ENCODE measurements around the gene PXDC1. TPM values are rescaled to one million over a fixed set of nuclear protein-coding genes. Genes with fewer than 3 reads are reported as not detected.
"Not testable (repeated sequence)": the region's sequence is repeated elsewhere in the genome, so short reads cannot be mapped to it uniquely, and the experiment has no call there.

PXDC1 gene
- total RNA-seq, 1 donor from 2014 or later: 22.9 TPM

DNA sequence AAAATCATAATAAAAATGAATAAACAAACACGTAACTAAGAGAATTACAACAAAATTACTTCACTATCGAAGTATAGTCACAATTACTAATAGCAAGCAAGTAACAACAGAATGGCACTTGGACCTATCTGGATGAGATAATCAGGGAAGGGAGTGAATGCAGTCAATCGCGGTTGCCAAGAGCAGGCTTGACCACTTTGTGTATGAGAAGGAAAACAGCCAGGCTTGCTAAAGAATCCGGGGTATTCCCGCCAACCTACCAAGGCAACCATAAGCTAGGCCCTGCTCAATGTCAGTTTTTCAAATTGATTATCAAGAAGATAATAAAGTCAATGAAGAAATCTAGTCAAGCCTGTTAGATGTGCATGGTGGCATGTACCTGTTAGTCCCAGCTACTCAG lies 39.7 kb downstream of the PXDC1 start:
- DNase-seq (ENCODE audit: low spot score): peak; percentile 65

DNA sequence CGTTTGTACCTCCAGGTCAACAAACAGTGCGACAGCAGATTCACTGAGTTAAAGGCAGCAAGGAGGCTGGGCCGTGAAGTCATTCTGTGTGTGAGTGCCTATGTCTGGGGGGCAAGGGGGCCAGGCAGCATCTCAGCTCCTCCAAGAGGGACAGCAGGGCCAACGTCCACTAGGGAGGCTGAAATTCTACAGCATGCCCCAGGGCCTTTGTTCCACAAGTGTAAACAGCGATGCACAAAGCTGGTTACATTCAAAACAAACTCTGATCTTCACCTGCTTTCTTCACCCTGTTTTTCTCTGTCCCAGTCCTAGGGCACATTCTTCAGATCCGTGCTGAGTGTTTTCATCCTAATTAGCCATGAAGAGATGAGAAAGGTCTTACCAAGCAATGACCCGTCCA lies 41.1 kb downstream of the PXDC1 start:
- DNase-seq (ENCODE audit: low spot score): no peak

DNA sequence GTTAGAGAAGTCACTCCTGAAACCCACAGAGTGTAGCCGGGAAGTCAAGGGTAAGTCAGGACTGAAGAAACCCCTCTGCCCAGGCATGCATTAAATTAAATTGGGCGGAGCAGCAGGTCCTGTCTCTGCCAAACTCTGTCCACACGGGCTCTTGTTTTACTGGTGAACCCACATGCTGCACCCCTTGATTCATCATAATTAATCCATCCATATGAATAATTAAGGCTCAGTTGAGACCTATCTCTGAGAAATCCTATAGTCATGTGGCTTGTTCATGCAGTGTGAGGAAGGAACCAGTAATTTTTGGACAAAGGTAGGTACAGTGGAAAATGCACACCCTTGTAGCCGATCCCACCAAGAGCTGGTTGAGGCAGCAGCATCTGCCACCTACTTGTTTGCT lies 43.0 kb downstream of the PXDC1 start:
- DNase-seq (ENCODE audit: low spot score): no peak

DNA sequence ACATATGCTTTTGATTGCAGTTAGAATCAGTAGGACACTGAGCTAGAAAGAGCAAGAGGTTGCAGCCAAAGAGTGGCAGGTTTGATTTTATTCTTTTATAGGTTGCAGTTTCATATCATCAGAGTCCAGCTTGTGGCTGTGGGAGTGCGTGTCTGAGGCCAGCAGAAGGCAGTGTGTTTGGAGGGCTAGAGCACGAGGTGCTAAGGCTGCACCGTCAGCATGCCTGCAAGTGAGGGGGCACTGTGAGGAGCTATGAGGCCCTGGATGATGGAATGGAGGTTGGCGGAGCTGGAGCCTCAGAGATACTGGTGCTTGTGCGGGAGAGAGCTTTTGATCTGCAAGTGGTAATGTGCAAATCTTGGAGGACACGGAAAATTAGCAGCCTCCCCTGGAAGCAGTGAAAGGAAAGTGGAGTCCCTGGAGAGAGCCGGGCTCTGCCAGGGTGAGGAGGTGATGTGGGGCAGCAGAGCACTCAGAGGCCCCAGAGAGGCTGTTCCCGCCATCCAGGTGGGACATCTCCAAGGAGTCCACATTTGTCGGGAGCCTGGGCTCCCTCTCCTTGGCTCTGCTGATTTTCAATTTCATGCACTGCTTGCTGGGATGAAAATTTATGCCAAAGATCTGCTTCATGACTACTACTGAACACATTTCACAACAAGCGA lies 43.6 kb downstream of the PXDC1 start:
- DNase-seq (ENCODE audit: low spot score): no peak

GRCh38 chr6:3707024-3707423 lies 44.5 kb downstream of the PXDC1 start:
- no peak for DNase-seq (ENCODE audit: low spot score)

DNA sequence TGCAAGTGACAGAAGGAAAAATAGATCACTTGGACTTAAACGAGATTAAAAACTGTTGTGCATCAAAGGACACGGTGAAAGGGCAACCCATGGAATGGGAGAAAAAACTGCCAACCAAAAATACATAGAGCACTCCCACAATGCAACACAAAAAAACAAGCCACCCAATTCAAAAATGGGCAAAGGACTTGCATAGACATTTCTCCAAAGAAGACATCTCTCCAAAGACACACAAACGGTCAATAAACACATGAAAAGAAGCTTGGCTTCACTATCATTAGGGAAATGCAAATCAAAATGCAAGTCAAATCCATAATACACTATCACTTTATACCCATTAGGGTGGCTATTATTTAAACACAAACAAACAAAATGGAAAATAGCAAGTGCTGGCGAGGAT lies 45.0 kb downstream of the PXDC1 start:
- DNase-seq (ENCODE audit: low spot score): no peak

DNA sequence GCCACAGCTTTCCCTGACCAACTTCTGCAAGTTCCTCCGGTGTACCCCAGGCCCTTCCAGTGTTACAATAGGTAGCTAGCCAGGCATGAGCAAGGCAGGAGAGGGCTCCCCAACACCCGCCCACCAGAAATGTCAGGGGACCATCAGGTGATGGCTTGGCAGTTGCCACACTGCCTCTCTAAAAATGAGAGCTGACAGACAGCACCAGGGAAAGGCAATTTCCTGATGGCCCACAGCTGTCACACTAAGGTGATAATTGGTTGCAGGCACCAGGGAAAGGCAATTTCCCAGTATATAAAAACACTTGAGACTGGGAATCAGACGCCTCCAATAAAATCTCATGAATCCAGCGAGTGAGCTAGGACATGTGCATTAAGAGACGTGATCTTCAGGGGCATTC lies 49.9 kb downstream of the PXDC1 start:
- no peak for DNase-seq (ENCODE audit: low spot score)

- DNase-seq (ENCODE audit: low spot score): no peak
Measured at GRCh38 chr6:3699231-3699630, 52.3 kb downstream of the PXDC1 start.

DNA sequence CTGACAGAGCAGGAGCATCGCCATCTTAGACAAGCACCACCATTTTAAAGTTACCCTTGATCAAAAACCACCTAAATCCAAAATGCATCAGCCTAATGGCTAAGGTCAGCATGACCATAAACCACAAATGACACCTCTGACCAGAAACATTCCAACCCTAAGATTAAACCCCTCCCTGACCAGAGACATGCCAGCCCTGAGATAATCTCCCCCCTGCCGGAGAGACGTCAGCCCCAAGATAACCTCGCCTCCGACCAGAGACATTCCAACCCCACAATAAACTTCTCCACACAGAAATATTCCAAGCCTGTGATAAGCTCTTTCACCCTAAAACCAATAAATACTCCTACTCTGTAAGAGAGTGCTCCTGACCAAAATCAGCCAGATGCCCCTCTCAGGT lies 53.5 kb downstream of the PXDC1 start:
- no peak for DNase-seq (ENCODE audit: low spot score)

- no peak for DNase-seq (ENCODE audit: low spot score)
Measured at GRCh38 chr6:3697609-3698008, 53.9 kb downstream of the PXDC1 start.

- no peak for DNase-seq (ENCODE audit: low spot score)
Measured at GRCh38 chr6:3696525-3697088, 54.9 kb downstream of the PXDC1 start.

DNA sequence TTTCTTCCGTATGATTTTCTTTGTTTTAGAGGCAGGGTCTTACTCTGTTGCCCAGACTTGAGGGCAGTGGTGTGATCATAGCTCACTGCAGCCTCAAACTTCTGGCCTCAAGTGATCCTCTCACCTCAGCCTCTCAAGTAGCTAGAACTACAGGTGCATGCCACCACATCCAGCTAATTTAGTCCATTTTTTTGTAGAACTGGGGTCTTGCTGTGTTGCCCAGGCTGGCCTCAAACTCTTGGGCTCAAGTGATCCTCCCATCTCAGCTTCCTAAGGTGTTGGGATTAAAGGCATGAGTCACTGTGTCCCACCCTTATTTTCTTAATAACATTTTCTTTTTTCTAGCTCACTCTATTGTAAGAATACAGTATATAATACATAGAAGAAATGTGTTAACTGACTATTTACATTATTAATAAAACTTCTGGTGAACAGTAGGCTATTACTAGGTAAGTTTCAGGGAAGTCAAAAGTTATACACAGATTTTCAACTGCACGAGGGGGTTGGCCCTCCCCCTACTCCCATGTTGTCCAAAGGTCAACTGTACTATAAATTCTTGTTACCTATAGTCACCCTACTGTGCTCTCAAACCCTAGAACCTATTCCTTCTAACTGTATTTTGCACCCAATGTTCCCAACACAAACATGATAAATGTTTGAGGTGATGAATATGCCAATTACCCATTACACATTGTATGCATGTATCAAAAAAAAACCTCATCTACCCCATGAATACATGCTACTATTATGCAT lies 56.3 kb downstream of the PXDC1 start:
- no peak for DNase-seq (ENCODE audit: low spot score)

DNA sequence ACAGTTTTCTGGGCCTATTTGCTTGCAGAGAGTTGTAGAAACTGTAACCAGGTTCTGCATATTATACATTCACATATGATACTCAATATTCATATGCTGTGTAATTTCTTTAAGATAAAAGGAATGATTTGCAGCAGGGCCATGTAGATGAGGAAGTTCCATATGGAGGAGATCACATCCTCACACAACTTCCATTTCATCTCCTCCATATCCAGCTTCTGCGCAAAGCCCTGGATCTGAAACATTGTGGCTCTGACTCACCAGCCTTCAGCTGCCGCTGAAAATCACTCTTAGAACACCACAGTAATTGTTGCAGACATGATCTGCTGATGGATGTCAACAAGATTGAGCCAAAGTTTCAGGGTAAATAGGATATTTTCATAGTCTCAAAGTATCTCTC lies 57.7 kb downstream of the PXDC1 start:
- no peak for DNase-seq (ENCODE audit: low spot score)

GRCh38 chr6:3690506-3690905 lies 61.0 kb downstream of the PXDC1 start:
- DNase-seq (ENCODE audit: low spot score): no peak

DNA sequence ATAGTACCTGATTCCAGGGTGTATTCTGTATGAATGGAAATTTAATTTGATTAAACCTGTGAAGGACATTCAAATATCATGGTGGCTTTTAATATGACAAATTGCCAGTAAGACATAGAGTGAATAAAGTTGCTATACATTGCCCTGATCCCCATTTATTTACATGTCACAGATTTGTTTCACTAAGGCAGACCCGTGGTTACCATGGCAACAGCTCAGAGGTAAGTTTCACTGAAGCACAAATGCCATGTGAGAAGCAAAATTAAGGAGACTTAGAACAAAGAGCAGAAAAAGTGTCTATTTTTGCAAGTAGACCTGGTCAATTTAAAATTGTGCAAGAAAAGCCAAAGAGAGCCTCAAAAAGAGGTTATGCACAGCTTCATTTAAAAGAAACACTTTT lies 63.7 kb downstream of the PXDC1 start:
- DNase-seq (ENCODE audit: low spot score): no peak

- DNase-seq (ENCODE audit: low spot score): no peak
Measured at GRCh38 chr6:3683331-3683730, 68.2 kb downstream of the PXDC1 start.

GRCh38 chr6:3678946-3679345 lies 72.6 kb downstream of the PXDC1 start:
- DNase-seq (ENCODE audit: low spot score): no peak

DNA sequence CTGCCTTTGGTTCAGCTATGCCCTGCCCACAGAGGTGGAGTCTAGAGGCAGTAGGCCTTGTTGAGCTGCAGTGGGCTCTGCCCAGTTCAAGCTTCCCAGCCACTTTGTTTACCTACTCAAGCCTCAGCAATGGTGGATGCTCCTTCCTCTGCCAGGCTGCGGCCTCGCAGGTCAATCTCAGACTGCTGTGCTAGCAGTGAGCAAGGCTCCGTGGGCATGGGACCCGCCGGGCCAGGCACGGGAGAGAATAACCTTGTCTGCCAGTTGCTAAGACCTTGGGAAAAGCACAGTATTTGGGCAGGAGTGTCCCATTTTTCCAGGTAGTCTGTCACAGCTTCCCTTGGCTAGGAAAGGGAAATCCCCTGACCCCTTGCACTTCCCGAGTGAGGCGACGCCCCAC lies 73.8 kb downstream of the PXDC1 start:
- not testable (repeated sequence) for DNase-seq (ENCODE audit: low spot score)

GRCh38 chr6:3677351-3677750 lies 74.2 kb downstream of the PXDC1 start:
- DNase-seq (ENCODE audit: low spot score): not testable (repeated sequence)
